ENCODE results near the gene ZYG11B. TPM values are rescaled to one million over a fixed set of nuclear protein-coding genes. Genes with fewer than 3 reads are reported as not detected.
"Not testable (repeated sequence)": the region's sequence is repeated elsewhere in the genome, so short reads cannot be mapped to it uniquely, and the experiment has no call there.

ZYG11B gene
- polyA plus RNA-seq, 1 donor (not counting 4 experiments of a cell fraction or from before 2014, with no cell fraction given): 13.4 TPM

DNA sequence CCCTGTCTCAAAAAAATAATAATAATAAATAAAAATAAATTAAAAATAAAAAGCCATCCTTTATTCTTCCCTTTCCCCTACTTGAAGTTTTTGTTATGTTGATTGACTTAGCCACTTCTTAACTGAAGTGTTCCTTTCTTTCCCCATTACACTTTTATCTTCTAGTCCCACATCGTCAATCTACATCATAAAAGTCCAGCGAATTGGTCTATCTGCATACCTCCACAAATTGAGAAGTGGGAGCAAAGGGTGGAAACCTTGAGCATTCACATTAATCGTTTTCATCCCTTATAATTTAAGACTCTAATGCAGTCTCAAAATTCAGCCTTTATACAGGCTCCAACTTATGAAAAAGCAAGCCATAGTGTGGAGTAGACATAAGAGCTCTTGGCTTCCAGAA lies 109.8 kb downstream of the ZYG11B start:
- Histone ChIP-seq H3K79me2 (ENCODE audit: control insufficient read depth, insufficient read depth, low read length) (no peaks in the 10 kb centered on the region), H4K20me1 (ENCODE audit: control insufficient read depth, extremely low read depth, insufficient read depth, low read length) (no peaks in the 10 kb centered on the region), H3K36me3 (ENCODE audit: control insufficient read depth in 2 of 2, extremely low read depth in 1 of 2, insufficient read depth in 2 of 2, low read length in 2 of 2) (no peaks in the 10 kb centered on the region), H3K27me3 (ENCODE audit: control insufficient read depth, extremely low read depth, insufficient read depth, low read length) (no peaks in the 10 kb centered on the region), H3K27ac (ENCODE audit: control insufficient read depth, insufficient read depth, low read length) (no peak overlapping the region), H3K9me1 (ENCODE audit: control insufficient read depth, extremely low read depth, insufficient read depth, low read length) (no peaks in the 10 kb centered on the region), H3K4me2 (ENCODE audit: control insufficient read depth, extremely low read depth, insufficient read depth, low read depth, low read length) (no peak overlapping the region), H2AFZ (ENCODE audit: control insufficient read depth, low read length) (no peak overlapping the region), H3K4me3 (ENCODE audit: control insufficient read depth in 2 of 3, extremely low read depth in 1 of 3, insufficient read depth in 2 of 3, low read depth in 1 of 3, low read length in 3 of 3) (no peak overlapping the region), H3K9ac (ENCODE audit: control insufficient read depth, extremely low read depth, insufficient read depth, low read length) (no peak overlapping the region), H3K9me3 (ENCODE audit: control insufficient read depth, low read depth, low read length) (no peaks in the 10 kb centered on the region), H3K4me1 (ENCODE audit: control insufficient read depth, extremely low read depth, insufficient read depth, low read length) (no peaks in the 10 kb centered on the region)
- dilution Hi-C loops (cut with MboI; ENCODE audit: extremely low pct_ligation_motif_present, low sequenced_read_pairs): no loop called here
- no peak for DNase-seq (ENCODE audit: low read depth, low spot score)
- FAIRE-seq: no peak
- TF ChIP-seq, protein P1, sequence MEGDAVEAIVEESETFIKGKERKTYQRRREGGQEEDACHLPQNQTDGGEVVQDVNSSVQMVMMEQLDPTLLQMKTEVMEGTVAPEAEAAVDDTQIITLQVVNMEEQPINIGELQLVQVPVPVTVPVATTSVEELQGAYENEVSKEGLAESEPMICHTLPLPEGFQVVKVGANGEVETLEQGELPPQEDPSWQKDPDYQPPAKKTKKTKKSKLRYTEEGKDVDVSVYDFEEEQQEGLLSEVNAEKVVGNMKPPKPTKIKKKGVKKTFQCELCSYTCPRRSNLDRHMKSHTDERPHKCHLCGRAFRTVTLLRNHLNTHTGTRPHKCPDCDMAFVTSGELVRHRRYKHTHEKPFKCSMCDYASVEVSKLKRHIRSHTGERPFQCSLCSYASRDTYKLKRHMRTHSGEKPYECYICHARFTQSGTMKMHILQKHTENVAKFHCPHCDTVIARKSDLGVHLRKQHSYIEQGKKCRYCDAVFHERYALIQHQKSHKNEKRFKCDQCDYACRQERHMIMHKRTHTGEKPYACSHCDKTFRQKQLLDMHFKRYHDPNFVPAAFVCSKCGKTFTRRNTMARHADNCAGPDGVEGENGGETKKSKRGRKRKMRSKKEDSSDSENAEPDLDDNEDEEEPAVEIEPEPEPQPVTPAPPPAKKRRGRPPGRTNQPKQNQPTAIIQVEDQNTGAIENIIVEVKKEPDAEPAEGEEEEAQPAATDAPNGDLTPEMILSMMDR (optimal IDR thresholded peaks at IDR 0.05 in 1 of 3, IDR thresholded peaks at IDR 0.05 in 1 of 3, conservative IDR thresholded peaks at IDR 0.05 in 1 of 3; ENCODE audit: extremely low read depth in 1 of 3, insufficient read depth in 2 of 3, low read length in 3 of 3): no peak
- TF ChIP-seq EZH2 (IDR thresholded peaks at IDR 0.05; ENCODE audit: low read length): no peak

DNA sequence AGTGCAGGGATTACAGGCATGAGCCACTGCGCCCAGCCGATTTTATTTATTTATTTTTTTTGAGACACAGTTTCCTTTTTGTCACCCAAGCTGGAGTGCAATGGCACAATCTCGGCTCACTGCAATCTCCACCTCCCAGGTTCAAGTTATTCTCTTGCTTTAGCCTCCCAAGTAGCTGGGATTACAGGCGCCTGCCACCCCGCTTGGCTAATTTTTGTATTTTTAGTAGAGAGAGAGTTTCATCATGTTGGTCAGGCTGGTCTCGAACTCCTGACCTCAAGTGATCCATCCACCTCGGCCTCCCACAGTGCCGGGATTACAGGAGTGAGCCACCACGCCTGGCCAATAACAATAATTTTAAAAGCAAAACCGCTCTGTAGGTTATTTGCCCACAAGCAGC lies 112.9 kb downstream of the ZYG11B start:
- H4K20me1 ChIP-seq (ENCODE audit: control insufficient read depth, extremely low read depth, insufficient read depth, low read length); dilution Hi-C loops (cut with MboI; ENCODE audit: extremely low pct_ligation_motif_present, low sequenced_read_pairs); H3K79me2 ChIP-seq (ENCODE audit: control insufficient read depth, insufficient read depth, low read length); FAIRE-seq; H3K4me2 ChIP-seq (ENCODE audit: control insufficient read depth, extremely low read depth, insufficient read depth, low read depth, low read length); H3K36me3 ChIP-seq (ENCODE audit: control insufficient read depth in 2 of 2, extremely low read depth in 1 of 2, insufficient read depth in 2 of 2, low read length in 2 of 2); H2AFZ ChIP-seq (ENCODE audit: control insufficient read depth, low read length); H3K9ac ChIP-seq (ENCODE audit: control insufficient read depth, extremely low read depth, insufficient read depth, low read length); H3K27ac ChIP-seq (ENCODE audit: control insufficient read depth, insufficient read depth, low read length); H3K4me1 ChIP-seq (ENCODE audit: control insufficient read depth, extremely low read depth, insufficient read depth, low read length); H3K9me1 ChIP-seq (ENCODE audit: control insufficient read depth, extremely low read depth, insufficient read depth, low read length); DNase-seq (ENCODE audit: low read depth, low spot score); H3K9me3 ChIP-seq (ENCODE audit: control insufficient read depth, low read depth, low read length); H3K4me3 ChIP-seq (ENCODE audit: control insufficient read depth in 2 of 3, extremely low read depth in 1 of 3, insufficient read depth in 2 of 3, low read depth in 1 of 3, low read length in 3 of 3): not testable (repeated sequence)
- H3K27me3 ChIP-seq (ENCODE audit: control insufficient read depth, extremely low read depth, insufficient read depth, low read length): peaks cover 14% of the 10 kb centered on the region

DNA sequence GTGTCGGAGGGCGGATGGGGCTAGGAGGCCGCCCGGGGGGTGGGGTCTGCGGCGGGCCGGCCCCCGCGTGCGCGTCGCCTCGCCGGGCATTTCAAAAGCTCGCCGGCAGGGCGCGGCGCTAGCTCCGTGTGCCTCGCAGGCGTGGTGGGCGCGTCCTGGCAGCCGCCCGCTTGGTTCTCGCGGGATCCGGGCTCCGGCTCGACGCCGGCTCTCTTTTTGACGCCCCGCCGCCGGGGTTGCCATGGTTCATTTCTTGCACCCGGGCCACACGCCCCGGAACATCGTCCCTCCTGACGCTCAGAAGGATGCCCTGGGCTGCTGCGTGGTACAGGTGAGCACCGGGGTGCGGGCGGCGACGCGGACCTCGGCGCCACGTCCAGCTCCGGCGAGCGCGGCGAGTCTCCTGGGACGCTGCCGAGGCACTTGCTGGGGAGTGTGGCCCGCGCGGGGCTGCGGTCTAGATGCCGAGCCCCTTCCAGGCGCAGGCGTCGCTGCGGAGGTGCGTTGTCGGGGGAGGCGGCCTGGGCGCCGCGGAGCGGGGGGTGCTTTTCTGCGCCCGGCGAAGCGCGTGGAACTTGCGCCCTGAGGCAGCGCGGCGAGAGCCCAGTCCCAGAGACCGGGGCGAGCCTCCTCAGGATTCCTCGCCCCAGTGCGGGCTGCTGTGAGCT lies 116.5 kb downstream of the ZYG11B start, which contains the start of gene ZYG11A:
ZYG11A (plus strand) TSS at position 118 of the 668 bp plus-strand sequence; CDS start at position 242, 124 bp downstream.
- Histone ChIP-seq H3K79me2 (ENCODE audit: control insufficient read depth, insufficient read depth, low read length) (no peaks in the 10 kb centered on the region), H3K27ac (ENCODE audit: control insufficient read depth, insufficient read depth, low read length) (no peak within 1 kb of the TSS), H3K4me1 (ENCODE audit: control insufficient read depth, extremely low read depth, insufficient read depth, low read length) (no peaks in the 10 kb centered on the region), H3K9me3 (ENCODE audit: control insufficient read depth, low read depth, low read length) (no peaks in the 10 kb centered on the region), H3K4me2 (ENCODE audit: control insufficient read depth, extremely low read depth, insufficient read depth, low read depth, low read length) (peak within 1 kb of the TSS; percentile 67), H3K4me3 (ENCODE audit: control insufficient read depth in 2 of 3, extremely low read depth in 1 of 3, insufficient read depth in 2 of 3, low read depth in 1 of 3, low read length in 3 of 3) (peak within 1 kb of the TSS; percentile 44 to 71 (median 62)), H3K27me3 (ENCODE audit: control insufficient read depth, extremely low read depth, insufficient read depth, low read length) (peaks cover 14% of the 10 kb centered on the region), H2AFZ (ENCODE audit: control insufficient read depth, low read length) (peak within 1 kb of the TSS; percentile 87), H3K9me1 (ENCODE audit: control insufficient read depth, extremely low read depth, insufficient read depth, low read length) (no peaks in the 10 kb centered on the region), H3K36me3 (ENCODE audit: control insufficient read depth in 2 of 2, extremely low read depth in 1 of 2, insufficient read depth in 2 of 2, low read length in 2 of 2) (no peaks in the 10 kb centered on the region), H4K20me1 (ENCODE audit: control insufficient read depth, extremely low read depth, insufficient read depth, low read length) (no peaks in the 10 kb centered on the region), H3K9ac (ENCODE audit: control insufficient read depth, extremely low read depth, insufficient read depth, low read length) (peak within 1 kb of the TSS; percentile 71)
- peak; percentile 47 for TF ChIP-seq EZH2 (IDR thresholded peaks at IDR 0.05; ENCODE audit: low read length)
- TF ChIP-seq, protein P1 (optimal IDR thresholded peaks at IDR 0.05 in 1 of 3, IDR thresholded peaks at IDR 0.05 in 1 of 3, conservative IDR thresholded peaks at IDR 0.05 in 1 of 3; ENCODE audit: extremely low read depth in 1 of 3, insufficient read depth in 2 of 3, low read length in 3 of 3): peak in 2 of 3 experiments; percentile 42 to 47
- FAIRE-seq (no peak), DNase-seq (ENCODE audit: low read depth, low spot score) (no peak)
- dilution Hi-C loops (cut with MboI; ENCODE audit: extremely low pct_ligation_motif_present, low sequenced_read_pairs): no loop called here

DNA sequence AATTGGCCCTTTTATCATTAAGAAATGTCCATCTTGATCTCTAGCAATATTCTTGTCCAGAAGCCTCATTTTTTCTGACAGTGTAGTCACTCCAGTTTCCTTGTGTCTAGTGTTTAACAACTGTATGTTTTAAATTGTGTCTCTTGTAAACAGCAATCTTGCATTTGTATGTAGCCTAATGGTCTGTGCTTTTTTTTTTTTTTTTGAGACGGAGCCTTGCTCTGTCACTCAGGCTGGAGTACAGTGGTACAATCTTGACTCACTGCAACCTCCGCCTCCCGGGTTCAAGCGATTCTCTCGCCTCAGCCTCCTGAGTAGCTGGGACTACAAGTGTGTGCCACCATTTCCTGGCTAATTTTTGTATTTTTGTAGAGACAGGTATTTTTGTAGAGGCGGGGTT lies 118.9 kb downstream of the ZYG11B start:
- H3K4me2 ChIP-seq (ENCODE audit: control insufficient read depth, extremely low read depth, insufficient read depth, low read depth, low read length); FAIRE-seq; H4K20me1 ChIP-seq (ENCODE audit: control insufficient read depth, extremely low read depth, insufficient read depth, low read length); H2AFZ ChIP-seq (ENCODE audit: control insufficient read depth, low read length); H3K4me1 ChIP-seq (ENCODE audit: control insufficient read depth, extremely low read depth, insufficient read depth, low read length); H3K9me3 ChIP-seq (ENCODE audit: control insufficient read depth, low read depth, low read length); H3K27ac ChIP-seq (ENCODE audit: control insufficient read depth, insufficient read depth, low read length); H3K79me2 ChIP-seq (ENCODE audit: control insufficient read depth, insufficient read depth, low read length); DNase-seq (ENCODE audit: low read depth, low spot score); H3K9me1 ChIP-seq (ENCODE audit: control insufficient read depth, extremely low read depth, insufficient read depth, low read length); H3K9ac ChIP-seq (ENCODE audit: control insufficient read depth, extremely low read depth, insufficient read depth, low read length); H3K4me3 ChIP-seq (ENCODE audit: control insufficient read depth in 2 of 3, extremely low read depth in 1 of 3, insufficient read depth in 2 of 3, low read depth in 1 of 3, low read length in 3 of 3); dilution Hi-C loops (cut with MboI; ENCODE audit: extremely low pct_ligation_motif_present, low sequenced_read_pairs); H3K36me3 ChIP-seq (ENCODE audit: control insufficient read depth in 2 of 2, extremely low read depth in 1 of 2, insufficient read depth in 2 of 2, low read length in 2 of 2): not testable (repeated sequence)
- H3K27me3 ChIP-seq (ENCODE audit: control insufficient read depth, extremely low read depth, insufficient read depth, low read length): peaks cover 14% of the 10 kb centered on the region

Measured in keratinocyte (primary cell).